A375 (cell line): Measurements from ENCODE around the gene ADGB. TPM values are rescaled to one million over a fixed set of nuclear protein-coding genes. Genes with fewer than 3 reads are reported as not detected.

ENCODE experiments used
- small RNA-seq: library from RNA; depleted of rRNA; stranded (forward); fragments of <200 nt; gene quantifications from one replicate; pipeline ENCODE3, GENCODE V24; 2014
- total RNA-seq: library from RNA; depleted of rRNA; stranded (reverse); fragments of >200 nt; shearing (Covaris generic); gene quantifications from 2 replicates; pipeline ENCODE4 v1.2.3, GENCODE V29; 2014; rRNA removed

Gene ADGB
- not detected in 2 replicates for total RNA-seq

GRCh38 chr6:146598772-146599405 lies at the start of gene ADGB:
Gene ADGB (plus strand): TSS chr6:146598972. CDS start chr6:146599041, 69 bp downstream.

Small RNAs within 50 kb of the gene (small RNA-seq; reads per million reads assigned to genes)
- not detected for gene RNU6-906P

Other genes starting within 250 kb of the ADGB start
- 16.7 and 17.7 TPM in 2 replicates for gene RAB32, start 55.1 kb upstream of the ADGB start, total RNA-seq